Glomerular visceral epithelial cell (primary cell): Measurements from ENCODE around the gene LZTS2.

ENCODE experiments used
- DNase-seq: peaks from one replicate; pipeline ENCODE4 v3.0.0-alpha.2; 2016; ENCODE audit errors: extremely low spot score

LZTS2 gene

DNA sequence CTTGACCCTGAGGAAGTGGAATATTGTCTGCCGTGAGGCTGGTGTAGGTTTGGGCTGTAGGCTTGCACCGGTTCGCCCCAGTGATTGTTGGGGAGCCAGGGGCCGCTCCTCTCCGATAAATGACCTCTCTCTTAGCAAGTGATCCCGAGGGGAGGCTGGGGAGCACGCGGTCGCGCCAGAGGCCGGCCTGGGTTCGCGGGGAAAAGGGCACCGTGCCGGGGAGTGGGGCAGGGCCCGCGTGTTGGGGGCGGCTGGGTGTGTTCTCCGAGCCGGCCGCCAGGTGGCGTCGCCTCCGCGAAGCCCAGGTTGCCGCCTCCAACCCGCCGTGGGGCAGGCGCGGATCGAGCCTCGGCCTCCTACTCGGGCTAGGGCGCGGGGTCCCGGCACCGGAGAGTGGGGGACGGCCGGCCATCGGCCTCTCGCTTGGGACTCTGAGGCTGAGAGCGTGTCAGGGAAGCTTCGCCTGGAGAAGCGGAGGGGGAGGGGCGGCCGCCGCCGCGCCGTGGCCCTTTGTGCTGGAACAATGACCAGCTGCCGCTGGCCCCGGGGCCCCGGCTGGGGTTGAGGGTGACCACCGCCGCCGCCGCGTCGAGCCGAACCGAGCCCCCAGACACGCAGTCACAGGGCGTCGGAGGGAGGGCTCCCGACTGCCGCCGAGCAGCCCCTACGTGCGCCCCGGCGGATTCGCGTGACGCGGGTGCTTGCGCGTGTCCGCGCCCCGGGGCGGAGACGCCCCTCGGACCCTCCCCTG lies 442 bp upstream of the LZTS2 start:
- peak; percentile 80 for DNase-seq

DNA sequence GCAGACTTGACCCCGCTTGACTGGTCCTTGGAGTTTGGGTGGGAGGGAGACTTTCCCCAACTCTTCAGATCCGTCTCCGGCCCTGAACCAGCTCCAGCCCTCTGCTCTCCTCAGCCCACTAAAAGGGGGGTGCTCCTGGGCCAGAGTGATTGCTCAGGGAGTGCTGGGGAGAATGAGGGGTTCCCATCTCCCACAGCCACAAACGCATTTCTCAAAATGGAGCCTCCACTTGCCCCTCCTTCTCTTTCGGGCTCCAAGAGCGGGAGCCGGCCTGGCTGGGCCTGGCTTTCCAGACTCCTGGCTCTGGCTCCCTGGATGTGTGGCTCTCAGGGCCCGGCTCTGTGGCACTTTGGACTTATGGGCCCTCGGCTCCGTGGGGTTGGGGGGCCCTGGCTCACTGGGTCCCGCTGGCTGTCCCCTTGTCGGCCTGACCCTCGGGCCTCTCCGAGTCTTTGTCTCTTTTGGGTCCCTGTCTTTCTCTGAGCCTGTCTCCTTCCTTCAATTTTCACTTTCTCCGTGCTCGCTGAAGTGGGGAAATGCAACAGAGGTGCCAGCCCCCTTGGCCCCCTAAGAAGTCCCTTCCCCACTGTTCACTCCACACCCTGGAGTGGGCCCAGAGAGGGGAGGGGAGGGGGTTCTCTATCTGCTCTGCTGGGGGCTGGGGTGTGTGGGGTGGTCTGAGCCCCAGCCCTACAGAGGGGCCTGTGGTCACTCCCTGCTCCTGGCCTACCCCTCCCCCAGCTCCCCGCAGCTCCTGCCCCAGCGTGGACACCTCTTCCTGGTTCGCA lies 713 bp downstream of the LZTS2 start:
- DNase-seq, result peak; percentile 28

DNA sequence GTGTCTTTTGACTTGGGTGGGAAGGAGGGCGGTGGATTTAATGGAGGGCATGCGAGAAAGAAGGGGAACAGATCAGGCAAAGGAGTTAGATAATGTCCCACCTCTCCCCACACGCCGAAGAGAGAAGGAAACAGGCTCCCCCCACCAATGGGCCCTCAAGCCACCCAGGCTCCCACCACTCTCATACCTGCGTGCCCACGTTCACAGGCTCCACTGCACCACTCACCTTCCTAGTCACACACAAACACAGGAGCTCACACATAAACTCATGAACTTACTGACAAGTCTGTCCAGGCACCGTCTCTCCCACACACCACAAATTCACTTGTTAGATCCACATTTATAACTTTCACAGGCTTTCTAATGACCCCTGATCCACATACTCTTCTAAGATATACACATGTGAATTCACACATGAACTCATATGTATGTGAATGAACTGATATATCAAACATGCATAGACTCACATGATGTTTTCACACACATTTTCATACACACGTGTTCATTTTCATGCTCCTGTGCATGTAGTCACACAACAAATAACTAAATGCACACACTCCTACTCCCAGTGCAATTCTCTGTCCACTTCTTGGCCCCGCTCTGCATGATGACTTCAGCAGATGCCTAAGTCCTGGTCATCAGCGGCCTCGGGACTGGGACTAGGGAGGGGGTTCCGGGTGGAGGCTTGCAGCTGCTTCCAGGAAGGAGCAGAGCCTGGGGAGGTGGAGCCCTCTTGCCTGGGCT lies 1.5 kb downstream of the LZTS2 start:
- DNase-seq, result peak; percentile 79

GRCh38 chr10:101001659-101002035 lies 2.0 kb downstream of the LZTS2 start:
- no peak for DNase-seq

GRCh38 chr10:101002456-101002855 lies 2.8 kb downstream of the LZTS2 start:
- DNase-seq, result no peak

- DNase-seq, result no peak
Observed at GRCh38 chr10:101003639-101004206, 4.1 kb downstream of the LZTS2 start.

- no peak for DNase-seq
Observed at GRCh38 chr10:101005361-101005760, 5.8 kb downstream of the LZTS2 start.

GRCh38 chr10:101005869-101006567 lies 6.4 kb downstream of the LZTS2 start:
- DNase-seq, result no peak

DNA sequence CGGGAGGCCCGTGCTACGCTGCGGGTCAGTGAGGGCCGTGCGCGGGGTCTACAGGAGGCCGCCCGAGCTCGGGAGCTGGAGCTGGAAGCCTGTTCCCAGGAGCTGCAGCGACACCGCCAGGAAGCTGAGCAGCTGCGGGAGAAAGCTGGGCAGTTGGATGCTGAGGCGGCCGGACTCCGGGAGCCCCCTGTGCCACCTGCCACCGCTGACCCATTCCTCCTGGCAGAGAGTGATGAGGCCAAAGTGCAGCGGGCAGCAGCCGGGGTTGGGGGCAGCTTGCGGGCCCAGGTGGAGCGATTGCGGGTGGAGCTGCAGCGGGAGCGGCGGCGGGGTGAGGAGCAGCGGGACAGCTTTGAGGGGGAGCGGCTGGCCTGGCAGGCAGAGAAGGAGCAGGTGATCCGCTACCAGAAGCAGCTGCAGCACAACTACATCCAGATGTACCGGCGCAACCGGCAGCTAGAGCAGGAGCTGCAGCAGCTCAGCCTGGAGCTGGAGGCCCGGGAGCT lies 7.0 kb downstream of the LZTS2 start:
- no peak for DNase-seq

DNA sequence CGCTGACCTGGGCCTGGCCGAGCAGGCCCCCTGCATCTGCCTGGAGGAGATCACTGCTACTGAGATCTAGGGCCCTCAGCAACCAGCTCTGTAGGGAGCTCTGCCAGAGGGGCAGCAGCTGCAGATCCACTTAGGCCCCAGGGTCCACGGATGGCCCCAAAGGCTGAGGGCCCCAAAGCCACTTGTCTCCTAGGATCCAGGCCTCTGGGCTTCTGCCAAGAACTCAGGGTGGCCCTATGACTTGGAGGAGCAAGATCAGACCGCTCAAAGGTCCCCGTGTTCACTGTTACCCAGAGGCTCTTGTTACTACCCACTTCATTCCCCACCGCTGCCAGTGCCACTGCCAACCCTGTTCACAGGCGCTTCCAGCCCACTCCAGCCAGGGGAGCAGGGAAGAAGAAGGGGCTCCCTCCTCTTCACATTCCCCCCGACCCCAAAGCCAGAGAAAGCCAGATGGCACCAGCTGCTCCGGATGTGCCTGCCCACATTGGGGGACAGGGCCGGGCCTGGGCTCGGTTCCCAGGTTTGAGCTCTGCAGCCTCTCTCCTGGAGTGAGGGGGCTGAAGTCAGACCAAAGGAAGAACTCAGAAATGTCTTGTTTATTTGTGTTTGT lies 7.6 kb downstream of the LZTS2 start:
- DNase-seq, result no peak

- DNase-seq, result no peak
Observed at GRCh38 chr10:101007915-101008822, 8.6 kb downstream of the LZTS2 start.

DNA sequence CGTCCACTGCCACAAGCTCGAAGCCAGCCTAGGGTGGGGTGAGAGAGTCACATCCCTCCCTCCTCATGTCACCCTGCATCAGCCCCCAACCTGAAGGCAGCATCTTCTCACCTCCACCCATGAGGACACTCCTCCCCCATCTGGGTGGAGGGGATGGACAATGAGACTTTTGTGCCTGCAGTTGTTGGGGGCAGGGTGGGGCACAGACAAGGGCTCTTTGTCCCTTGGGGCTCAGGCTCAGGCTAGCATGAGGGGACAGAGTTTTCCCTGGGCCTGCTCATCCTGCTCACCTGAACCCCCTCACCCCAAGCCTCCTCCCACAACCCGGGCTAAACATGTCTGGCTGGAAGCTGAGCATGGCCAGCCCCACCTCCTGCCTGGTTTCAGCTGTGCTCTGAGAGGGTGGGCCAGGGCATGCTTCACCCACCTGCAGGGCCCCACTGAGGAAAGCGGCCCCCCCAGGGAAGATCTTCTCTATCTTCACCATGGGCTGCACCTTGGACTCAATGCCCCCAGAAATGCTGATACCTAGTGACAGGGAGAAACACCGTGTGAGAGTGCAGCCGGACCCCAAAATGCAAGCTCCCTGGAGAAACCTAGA lies 9.3 kb downstream of the LZTS2 start:
- DNase-seq, result no peak

GRCh38 chr10:101010329-101010728 lies 10.7 kb downstream of the LZTS2 start:
- no peak for DNase-seq

DNA sequence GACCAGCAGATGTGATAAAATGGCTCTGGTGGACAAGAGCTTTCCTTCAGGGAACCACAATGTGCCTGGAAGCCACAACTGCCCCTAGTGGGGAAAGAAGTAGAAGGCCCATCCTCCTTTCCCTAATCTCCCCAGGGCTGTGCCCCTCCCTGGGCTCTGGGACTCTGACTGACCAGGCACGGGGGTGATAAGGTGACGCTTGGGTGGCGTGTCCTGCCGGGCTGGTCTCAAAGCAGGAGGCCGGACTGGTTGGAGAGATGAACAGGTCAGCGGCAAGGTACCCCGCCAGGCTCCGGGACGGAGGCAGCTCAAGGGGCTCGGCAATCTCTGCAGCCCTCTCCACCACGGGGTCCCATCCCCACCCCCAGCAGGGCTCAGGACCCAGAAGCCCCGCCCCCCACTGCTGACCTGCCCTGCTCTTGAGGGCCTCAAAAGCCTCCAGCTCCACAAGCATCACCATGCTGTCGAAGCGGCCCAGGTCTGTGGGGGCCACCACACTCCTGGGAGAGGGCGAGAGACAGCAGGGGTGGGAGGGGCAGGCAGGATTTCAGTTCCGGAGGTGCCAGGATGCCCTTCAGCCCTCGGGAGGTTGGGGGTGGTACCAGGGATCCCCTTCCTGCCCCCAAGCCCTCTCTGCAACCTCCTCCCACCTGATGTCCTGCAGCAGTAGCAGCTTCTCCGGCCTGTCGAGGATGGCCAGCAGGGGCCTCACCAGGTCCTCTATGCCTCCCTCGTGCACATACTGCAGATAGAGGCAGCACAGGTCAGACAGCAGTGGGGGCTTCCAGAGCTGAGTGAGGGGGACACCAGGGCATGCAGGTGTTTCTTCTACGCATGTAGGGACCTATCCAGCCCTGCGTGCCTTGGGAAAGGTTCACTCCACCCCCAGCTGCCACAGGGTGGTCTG lies 12.2 kb downstream of the LZTS2 start:
- no peak for DNase-seq

DNA sequence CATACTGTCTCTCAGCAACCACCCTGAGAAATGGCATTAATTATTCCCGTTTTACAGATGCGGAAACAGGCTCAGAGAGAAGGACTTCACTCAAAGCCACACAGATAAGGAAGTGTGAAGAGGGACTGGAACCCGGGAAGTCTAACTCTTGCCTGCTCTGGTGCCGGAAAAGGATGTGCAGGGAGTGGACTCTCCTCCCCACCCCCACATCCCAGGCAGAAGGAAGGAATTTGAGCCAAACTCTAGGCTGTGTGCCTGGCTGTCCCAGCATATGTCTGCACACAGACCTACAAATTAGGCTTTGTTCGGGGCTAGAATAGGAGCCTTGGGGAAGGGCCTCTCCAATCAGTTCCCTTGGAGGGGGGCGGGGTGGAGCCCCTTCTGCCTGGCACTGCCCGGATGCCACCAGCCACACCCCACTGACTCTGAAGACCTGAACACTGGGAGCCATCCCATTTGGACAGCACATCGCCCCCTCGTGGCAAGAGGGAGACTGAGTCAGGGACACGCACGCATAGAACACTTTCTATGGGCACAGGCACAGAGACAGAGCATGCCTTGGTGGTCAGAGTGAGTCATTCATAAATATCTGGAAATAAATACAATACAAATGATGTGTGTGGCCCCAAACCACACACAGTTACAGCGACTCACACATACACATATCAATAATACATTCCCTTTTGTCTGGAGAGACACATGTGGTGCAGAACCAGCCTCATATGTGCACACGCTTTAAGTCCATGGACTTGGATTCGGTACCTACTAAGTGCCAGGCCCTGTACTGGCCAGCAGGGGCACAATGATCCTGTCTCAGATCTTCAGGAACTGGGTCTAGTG lies 13.1 kb downstream of the LZTS2 start:
- peak; percentile 92 for DNase-seq

GRCh38 chr10:101013365-101013825 lies 13.8 kb downstream of the LZTS2 start:
- no peak for DNase-seq

DNA sequence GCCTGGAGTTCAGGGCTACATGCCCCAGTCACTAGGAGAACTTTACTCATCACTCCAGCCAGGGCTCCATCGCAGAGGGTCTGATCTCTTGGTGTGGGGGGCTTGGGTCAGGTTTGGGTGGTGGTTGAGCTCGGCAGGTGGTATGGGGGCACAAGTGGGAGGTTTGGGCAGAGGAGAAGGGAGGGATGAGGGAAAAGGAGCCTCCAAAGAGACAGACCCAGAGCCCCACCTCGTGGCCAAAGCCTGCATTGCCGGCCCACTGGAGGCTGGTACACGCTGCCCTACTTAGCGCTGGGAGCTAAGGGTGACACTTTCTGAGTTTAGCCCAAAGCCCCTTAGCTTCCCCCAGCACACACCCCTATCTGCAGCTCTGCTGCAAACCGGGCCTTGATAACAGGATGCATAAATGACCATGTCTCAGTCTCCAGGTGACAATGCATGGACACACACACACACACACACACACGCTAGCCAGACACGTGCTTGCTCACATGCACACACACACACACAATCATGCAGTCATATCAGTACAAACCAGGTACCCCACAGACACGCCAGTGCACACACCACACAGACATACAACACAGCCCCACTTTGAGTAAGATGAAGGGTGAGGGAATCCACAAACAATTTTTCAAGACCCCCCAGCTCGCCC lies 14.7 kb downstream of the LZTS2 start:
- DNase-seq, result peak; percentile 75
